HG02943 (cell line): ENCODE measurements around the gene FOXK1.
"Not testable (repeated sequence)": the region's sequence is repeated elsewhere in the genome, so short reads cannot be mapped to it uniquely, and the experiment has no call there.

Experiments used
- ATAC-seq: cut with Tn5 transposase; IDR thresholded peaks from one replicate; pipeline ENCODE4 v1.9.1; 2021; ENCODE audit warnings: mild to moderate bottlenecking, low read depth, moderate library complexity; ENCODE audit not compliant: unreplicated experiment

The FOXK1 gene

DNA sequence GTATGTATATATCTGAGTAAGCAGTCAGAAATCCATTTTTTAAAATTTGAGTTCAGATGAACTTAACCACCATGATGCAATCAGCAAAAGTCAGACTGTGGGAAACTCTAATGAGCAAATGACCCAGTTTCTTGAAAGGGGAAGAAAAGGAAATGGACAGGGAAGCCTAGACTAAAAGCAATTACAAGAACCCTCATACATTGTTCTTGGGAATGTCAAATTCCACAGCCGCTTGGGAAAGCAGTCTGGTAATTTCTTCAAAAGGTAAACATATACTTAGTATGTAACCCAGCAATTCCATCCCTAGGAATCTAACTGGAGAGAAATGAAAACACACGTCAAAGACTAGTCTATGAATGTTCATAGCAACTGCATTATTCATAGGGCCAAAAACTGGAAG lies 16.4 kb upstream of the FOXK1 start:
- no peak for ATAC-seq

GRCh38 chr7:4667776-4668509 lies 14.2 kb upstream of the FOXK1 start:
- ATAC-seq, result no peak

GRCh38 chr7:4668510-4668847 lies 13.6 kb upstream of the FOXK1 start:
- no peak for ATAC-seq

DNA sequence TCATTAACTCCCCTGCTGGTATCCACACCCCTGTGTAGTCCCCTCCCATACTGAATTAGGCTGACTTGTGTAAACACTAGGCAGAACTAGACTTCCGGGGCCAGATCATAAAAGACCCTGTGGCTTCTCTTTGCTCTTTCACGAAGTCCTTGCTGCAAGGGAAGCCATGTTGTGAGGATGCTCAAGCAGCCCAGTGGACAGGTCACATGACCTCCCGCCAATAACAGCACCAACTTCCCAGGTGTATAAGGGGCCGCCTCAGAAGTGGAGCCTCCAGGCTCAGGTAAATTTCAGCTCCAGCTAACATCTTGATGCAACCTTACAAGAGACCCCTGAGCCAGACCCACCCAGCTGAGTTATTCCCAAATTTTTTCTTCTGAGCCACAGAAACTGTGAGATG lies 11.3 kb upstream of the FOXK1 start:
- no peak for ATAC-seq

GRCh38 chr7:4675771-4676367 lies 6.2 kb upstream of the FOXK1 start:
- ATAC-seq, result no peak

DNA sequence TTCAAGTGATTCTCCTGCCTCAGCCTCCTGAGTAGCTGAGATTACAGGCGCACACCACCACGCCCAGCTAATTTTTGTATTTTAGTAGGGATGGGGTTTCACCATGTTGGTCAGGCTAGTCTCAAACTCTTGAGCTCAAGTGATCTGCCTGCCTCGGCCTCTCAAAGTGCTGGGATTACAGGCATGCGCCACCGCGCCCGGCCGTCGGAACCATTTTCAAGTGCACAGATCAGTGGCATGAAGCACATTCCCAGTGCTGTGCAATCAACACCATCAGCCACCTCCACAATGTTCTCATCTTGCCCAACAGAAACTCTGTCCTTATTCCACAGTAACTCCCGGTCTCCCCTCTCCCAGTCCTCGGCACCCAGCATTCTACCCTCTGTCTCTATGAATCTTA lies 4.6 kb upstream of the FOXK1 start:
- ATAC-seq, result not testable (repeated sequence)

GRCh38 chr7:4681218-4681851 lies 760 bp upstream of the FOXK1 start:
- ATAC-seq, result no peak

DNA sequence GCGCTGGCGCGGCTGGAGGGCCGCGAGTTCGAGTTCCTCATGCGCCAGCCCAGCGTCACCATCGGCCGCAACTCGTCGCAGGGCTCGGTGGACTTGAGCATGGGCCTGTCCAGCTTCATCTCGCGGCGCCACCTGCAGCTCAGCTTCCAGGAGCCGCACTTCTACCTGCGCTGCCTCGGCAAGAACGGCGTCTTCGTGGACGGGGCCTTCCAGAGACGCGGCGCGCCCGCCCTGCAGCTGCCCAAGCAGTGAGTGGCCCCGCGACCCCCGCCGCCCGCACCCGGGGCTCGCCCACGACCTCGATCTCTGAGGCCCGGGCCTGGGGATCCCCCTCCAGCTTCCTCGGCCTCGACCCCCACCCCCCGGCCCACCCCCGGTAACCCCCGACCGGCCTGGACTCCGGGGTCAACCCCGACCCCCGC lies 537 bp downstream of the FOXK1 start:
- peak; percentile 38 for ATAC-seq

DNA sequence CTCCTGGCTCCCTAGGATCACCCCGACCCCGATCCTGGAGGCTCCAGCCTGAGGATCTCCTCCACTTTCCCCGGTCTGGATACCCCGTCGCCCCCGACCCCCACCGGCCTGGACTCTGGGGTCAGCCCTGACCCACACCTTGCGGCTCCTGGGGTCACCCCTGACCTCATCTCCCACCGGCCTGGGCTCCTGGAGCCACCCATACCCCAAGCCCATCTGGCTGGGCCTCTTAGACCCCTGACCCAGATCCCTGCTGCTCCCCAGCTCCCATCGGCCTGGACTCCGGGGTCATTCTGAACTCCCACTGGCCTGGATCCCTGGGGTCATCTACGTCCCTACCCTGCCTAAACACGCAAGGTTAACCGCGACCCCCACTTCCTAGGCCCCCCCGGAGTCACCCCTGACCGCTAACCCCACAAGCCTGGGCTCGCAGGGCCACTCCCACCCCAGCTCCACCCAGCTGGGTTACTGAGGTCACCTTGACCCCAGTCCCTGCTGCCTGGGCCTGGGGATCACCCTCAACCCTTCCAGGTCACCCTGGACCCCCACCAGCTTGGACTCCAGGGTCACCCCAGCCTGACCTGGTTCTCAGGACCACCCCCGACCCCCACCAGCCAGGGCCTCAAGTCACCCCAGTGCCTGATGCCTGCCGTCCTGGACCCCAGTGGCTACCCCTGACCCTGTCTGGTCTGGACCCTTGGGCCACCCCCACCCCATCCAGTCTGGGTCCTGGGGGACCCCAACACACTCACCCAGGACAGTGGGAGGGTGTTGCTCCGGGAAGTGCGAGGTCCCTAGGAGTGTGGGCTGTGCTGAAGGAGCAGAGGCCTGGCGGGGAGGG lies 1.2 kb downstream of the FOXK1 start:
- no peak for ATAC-seq

DNA sequence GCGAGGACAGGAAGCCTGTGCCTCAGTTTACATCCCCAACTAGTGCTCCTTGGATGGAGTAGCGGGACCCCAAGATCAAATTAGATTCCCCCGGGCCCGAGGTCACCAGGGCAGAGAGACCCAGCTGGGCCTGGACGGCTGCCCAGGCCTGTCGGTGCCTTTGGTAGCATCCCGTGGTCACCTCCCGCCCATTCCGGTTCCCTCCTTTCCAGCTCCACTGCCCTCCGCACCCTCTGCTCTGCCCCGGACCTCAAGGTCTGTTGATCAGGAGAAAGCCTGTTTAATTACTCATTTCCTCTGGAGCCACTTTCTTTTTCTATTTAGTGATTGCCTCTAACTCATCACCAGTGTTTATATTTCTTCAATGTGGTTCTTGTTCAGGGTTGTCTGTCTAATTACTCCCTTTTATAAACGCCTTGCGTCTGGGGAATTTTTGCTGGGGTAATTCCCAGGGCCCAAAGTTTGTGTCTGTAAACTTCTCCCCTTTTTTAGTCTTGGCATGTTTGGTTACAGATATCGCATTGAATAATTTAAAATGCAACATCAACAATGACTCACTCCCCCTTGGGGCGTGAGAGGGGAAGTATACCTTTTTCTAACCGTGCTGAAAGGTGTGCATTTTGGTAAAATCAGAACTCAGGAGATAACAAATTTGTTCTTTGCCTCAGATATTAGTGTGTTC lies 1.9 kb downstream of the FOXK1 start:
- ATAC-seq, result no peak

DNA sequence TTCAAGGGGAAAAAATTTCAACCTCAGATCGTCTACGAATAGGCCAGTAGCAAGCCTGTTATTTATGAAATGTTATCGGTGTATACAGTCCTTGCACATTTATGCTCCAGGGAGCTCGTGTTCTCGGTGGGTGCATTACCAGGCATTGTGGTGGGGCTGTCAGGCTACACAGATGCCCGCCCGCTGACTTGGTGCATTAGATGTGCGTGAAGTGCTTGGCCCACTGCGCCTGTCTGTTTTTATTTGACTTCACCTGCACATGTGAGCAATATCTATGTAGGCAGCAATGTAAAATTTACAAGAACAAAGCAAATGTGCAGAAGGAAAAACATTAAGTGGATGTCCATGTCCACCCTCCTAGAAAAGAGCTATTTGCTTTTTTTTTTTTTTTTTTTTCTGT lies 2.8 kb downstream of the FOXK1 start:
- no peak for ATAC-seq

GRCh38 chr7:4685676-4686075 lies 3.6 kb downstream of the FOXK1 start:
- ATAC-seq, result not testable (repeated sequence)

DNA sequence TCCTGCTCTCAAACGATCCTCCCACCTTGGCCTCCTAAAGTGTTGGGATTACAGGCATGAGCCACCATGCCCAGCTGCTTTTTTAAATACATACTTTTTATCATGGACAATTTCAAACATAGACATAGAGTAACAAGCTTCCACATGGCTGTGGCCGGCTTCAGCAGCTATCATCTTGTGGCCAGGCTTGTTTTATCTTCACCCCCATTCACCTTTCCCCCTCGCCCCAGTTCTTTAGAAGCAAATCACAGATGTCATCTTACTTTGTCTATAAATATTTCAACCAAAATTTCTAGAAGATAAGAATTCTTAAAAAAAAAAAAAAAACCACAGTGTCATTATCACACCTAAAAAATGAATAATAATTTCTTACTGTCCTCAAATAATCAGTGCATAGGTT lies 5.9 kb downstream of the FOXK1 start:
- ATAC-seq, result no peak

DNA sequence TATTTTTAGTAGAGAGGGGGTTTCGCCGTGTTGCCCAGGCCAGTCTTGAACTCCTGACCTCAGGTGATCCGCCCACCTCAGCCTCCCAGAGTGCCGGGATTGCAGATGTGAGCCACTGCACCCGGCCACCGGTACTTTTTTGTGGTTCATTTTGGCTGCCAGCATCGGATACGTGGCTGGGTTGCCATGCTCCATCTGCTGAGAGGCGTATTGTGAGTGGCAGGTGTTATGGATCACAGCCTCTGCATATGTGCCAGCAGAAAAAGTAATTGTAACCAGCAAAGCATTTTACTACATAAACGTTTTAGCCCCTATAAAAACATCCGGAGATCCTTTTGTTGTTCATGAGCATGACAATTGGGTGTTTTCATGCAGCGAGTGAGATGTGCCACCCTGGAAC lies 7.1 kb downstream of the FOXK1 start:
- no peak for ATAC-seq

DNA sequence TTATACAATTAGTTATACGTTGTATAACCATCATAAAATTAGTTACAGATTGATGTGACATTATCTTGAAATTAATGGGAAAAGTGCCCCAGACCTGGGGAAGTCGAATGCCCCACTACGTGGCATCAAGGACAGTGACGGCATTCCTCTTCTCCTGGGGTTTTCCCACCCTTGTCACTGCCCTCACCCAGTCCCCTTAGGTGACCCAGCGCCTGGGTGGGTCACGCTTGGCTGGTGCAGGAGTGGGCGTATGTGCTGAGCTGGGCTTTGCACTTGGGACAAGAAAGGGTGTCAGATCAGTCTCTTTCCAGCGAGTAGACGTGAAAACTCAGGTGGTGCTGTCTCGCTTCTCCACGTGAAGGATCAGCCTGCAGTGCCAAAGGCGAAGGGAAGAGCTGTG lies 7.6 kb downstream of the FOXK1 start:
- ATAC-seq, result no peak

- ATAC-seq, result no peak
Measured at GRCh38 chr7:4690953-4691856, 9.1 kb downstream of the FOXK1 start.

GRCh38 chr7:4692055-4692454 lies 10.0 kb downstream of the FOXK1 start:
- ATAC-seq, result no peak

GRCh38 chr7:4692622-4693021 lies 10.5 kb downstream of the FOXK1 start:
- not testable (repeated sequence) for ATAC-seq

DNA sequence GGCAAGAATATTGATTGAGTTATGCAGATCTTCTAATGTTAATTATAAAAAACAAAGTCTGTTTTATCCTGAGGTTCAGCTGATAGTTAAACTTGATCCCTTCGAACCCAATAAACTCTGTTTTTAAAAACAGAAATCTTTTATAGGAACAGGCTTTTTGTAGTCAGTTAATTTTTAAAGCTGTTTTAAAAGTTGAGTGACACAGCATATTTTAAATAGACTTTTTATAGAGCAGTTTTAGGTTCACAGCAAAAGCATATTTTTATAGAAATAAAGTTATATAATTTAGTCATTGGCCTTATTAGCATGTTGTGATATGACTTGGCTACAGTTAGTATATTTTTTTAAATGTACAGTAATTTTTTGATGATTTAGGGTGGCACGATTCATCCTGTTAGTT lies 11.1 kb downstream of the FOXK1 start:
- ATAC-seq, result no peak

- no peak for ATAC-seq
Measured at GRCh38 chr7:4693749-4694148, 11.7 kb downstream of the FOXK1 start.
